ENCODE data around the gene SMIM28. TPM values are rescaled to one million over a fixed set of nuclear protein-coding genes. Genes with fewer than 3 reads are reported as not detected.
"Not testable (repeated sequence)": the region's sequence is repeated elsewhere in the genome, so short reads cannot be mapped to it uniquely, and the experiment has no call there.

SMIM28 gene
- total RNA-seq, 1 donor from 2014 or later: not detected

DNA sequence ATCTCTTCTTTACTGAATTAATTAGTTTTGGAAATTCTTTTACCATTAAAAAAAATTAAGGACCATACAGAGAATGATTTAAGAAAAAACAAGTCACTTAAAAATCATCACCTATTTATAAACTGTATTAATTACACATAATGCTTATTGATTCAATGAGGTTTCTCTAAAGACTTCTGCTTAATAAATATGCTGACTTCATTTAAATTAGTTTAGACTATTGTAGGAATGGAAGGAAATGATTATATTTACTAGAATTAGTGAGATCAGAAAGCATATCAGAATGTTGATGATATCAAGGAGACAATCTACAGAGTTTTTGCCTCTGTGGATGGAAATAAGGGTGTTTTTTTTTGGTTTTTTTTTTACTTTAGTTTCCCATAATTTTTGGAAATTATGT is 34.6 kb upstream of the SMIM28 start:
- no peaks in the 10 kb centered on the region for H3K36me3 ChIP-seq (ENCODE audit: control insufficient read depth in 3 of 3, insufficient read depth in 3 of 3, low read length in 3 of 3)
- H3K4me1 ChIP-seq (ENCODE audit: control insufficient read depth in 3 of 3, insufficient read depth in 3 of 3, low read length in 3 of 3): no peaks in the 10 kb centered on the region
- H3K27me3 ChIP-seq (ENCODE audit: control insufficient read depth in 3 of 3, insufficient read depth in 3 of 3, low read length in 3 of 3): no peaks in the 10 kb centered on the region
- no peak overlapping the region for H3K9ac ChIP-seq (ENCODE audit: low read depth in 1 of 3, low read length in 3 of 3)
- H3K27ac ChIP-seq (ENCODE audit: low read depth, low read length): no peak overlapping the region
- no peaks in the 10 kb centered on the region for H3K9me3 ChIP-seq (ENCODE audit: control insufficient read depth in 3 of 3, low read length in 3 of 3)
- H3K4me3 ChIP-seq (ENCODE audit: low read length in 3 of 3): no peak overlapping the region

DNA sequence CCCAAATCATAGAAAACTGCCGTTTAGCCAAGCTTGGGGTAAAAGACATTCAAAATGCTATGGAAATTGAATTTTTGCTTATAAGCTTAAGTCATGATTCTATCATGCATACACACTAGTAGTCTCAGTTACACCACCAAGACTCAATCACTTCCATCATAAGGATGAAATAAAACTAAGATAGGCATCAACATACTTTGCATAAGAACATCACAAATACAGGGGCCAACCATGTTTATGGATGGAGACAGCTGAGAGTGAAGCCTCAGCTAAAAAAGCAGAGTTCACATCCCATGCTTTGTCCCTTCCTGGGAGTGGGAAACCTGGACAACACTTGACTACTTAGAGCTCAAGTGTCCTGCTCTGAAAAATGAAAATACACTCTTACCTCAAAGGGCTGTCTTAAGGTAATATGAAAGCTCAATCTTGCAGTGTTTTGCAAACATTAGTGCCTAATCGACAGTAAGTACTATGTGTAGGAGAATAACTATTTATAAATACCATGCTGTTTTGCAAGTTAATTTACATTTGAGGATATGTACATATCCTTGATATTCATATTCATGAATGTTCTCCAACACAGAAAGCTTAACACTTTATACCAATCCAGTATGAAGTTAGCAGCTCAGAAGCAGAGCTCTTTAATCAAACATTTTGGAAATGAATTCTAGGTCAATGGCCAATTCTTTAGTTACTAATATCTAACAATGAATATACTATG is 32.0 kb upstream of the SMIM28 start:
- H3K4me3 ChIP-seq (ENCODE audit: low read length in 3 of 3): no peak overlapping the region
- H3K27me3 ChIP-seq (ENCODE audit: control insufficient read depth in 3 of 3, insufficient read depth in 3 of 3, low read length in 3 of 3): peaks cover 0 to 3% (median 0%) of the 10 kb centered on the region in 3 donors
- H3K9me3 ChIP-seq (ENCODE audit: control insufficient read depth in 3 of 3, low read length in 3 of 3): no peaks in the 10 kb centered on the region
- no peak overlapping the region for H3K27ac ChIP-seq (ENCODE audit: low read depth, low read length)
- H3K36me3 ChIP-seq (ENCODE audit: control insufficient read depth in 3 of 3, insufficient read depth in 3 of 3, low read length in 3 of 3): no peaks in the 10 kb centered on the region
- no peak overlapping the region for H3K9ac ChIP-seq (ENCODE audit: low read depth in 1 of 3, low read length in 3 of 3)
- no peaks in the 10 kb centered on the region for H3K4me1 ChIP-seq (ENCODE audit: control insufficient read depth in 3 of 3, insufficient read depth in 3 of 3, low read length in 3 of 3)

DNA sequence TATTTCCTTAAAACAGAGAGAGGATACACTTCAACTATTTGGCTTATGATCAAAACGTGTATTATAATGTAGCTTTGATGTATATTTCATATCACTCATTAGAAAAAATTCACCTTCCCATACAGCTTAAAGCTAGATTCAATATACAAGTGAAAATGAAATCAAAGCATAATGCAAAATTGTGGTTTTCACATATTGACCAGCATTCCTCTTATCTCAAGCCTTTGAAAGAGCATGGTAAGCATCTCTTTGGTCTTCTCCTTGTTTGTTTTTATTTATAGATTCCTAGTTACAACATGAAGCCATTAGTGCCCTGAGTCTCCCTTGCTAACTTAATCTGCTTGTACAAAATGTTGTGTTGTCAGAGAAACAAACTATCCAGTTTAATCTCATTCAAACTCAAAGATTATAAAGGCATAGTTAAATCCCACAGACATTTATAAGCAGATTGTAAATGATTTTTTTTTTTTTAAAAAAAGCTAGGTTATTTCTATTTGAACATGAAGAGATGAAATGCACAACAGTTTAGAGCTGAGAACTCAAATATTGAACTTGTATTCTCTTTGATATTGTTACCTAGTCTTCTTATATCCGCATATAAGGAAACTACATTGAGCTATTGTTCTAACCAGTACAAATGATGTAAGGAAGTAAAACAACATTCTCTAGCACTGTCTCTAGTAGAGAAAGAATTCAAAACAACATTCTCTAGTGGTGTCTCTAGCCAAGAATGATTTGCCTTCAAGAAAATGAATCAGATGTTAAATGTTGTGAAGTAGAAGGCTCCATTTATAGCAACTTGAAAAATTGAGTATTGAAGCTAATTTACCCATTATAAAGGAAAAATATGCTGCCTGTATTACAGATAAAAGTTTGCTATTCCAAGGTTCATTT is 31.2 kb upstream of the SMIM28 start:
- Histone ChIP-seq H3K36me3 (ENCODE audit: control insufficient read depth in 3 of 3, insufficient read depth in 3 of 3, low read length in 3 of 3) (no peaks in the 10 kb centered on the region), H3K9ac (ENCODE audit: low read depth in 1 of 3, low read length in 3 of 3) (no peak overlapping the region), H3K4me3 (ENCODE audit: low read length in 3 of 3) (no peak overlapping the region), H3K27me3 (ENCODE audit: control insufficient read depth in 3 of 3, insufficient read depth in 3 of 3, low read length in 3 of 3) (peaks cover 0 to 3% (median 0%) of the 10 kb centered on the region in 3 donors), H3K4me1 (ENCODE audit: control insufficient read depth in 3 of 3, insufficient read depth in 3 of 3, low read length in 3 of 3) (no peaks in the 10 kb centered on the region), H3K27ac (ENCODE audit: low read depth, low read length) (no peak overlapping the region), H3K9me3 (ENCODE audit: control insufficient read depth in 3 of 3, low read length in 3 of 3) (no peaks in the 10 kb centered on the region)

DNA sequence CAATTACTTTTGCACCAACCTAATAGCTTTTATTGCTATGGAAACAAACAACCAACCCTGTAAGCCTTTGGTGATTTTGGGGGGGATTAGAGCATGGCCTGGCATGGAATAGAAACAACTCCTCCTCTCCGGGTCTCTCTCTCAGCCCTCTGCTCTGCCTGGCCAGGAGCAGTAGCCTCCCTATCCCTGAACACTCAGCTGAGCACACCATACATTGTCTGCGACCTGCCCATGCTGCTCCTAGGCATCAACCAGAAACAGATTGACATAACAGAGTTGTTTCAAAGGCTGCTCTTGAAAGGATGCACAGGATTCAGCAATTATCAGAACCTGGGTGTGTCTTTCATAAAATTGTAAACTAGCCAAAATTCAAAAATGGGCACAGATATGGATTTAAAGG is 29.8 kb upstream of the SMIM28 start:
- no peaks in the 10 kb centered on the region for H3K4me1 ChIP-seq (ENCODE audit: control insufficient read depth in 3 of 3, insufficient read depth in 3 of 3, low read length in 3 of 3)
- H3K9ac ChIP-seq (ENCODE audit: low read depth in 1 of 3, low read length in 3 of 3): no peak overlapping the region
- no peaks in the 10 kb centered on the region for H3K36me3 ChIP-seq (ENCODE audit: control insufficient read depth in 3 of 3, insufficient read depth in 3 of 3, low read length in 3 of 3)
- no peak overlapping the region for H3K4me3 ChIP-seq (ENCODE audit: low read length in 3 of 3)
- H3K9me3 ChIP-seq (ENCODE audit: control insufficient read depth in 3 of 3, low read length in 3 of 3): no peaks in the 10 kb centered on the region
- peaks cover 0 to 3% (median 0%) of the 10 kb centered on the region in 3 donors for H3K27me3 ChIP-seq (ENCODE audit: control insufficient read depth in 3 of 3, insufficient read depth in 3 of 3, low read length in 3 of 3)
- no peak overlapping the region for H3K27ac ChIP-seq (ENCODE audit: low read depth, low read length)

DNA sequence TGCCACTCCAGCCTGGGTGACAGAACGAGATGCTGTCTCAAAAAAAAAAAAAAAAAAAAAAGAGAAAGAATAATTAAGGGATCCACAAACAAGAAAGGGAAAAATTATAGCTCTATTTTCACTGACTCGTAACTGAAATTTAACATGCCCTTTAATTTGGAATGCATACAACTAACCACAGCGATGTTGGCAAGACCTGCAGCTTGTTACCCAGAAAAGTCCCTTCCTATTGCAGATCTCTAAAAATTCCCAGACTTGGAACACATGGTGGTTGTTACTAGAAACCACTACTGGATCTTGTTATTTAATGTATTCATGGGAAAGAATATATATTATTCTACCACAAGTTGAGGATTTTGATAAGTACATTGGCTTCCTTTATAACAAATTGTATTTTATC is 27.8 kb upstream of the SMIM28 start:
- H3K9ac ChIP-seq (ENCODE audit: low read depth in 1 of 3, low read length in 3 of 3): no peak overlapping the region
- H3K27ac ChIP-seq (ENCODE audit: low read depth, low read length): no peak overlapping the region
- no peaks in the 10 kb centered on the region for H3K36me3 ChIP-seq (ENCODE audit: control insufficient read depth in 3 of 3, insufficient read depth in 3 of 3, low read length in 3 of 3)
- no peaks in the 10 kb centered on the region for H3K9me3 ChIP-seq (ENCODE audit: control insufficient read depth in 3 of 3, low read length in 3 of 3)
- no peak overlapping the region for H3K4me3 ChIP-seq (ENCODE audit: low read length in 3 of 3)
- H3K27me3 ChIP-seq (ENCODE audit: control insufficient read depth in 3 of 3, insufficient read depth in 3 of 3, low read length in 3 of 3): peaks cover 0 to 3% (median 0%) of the 10 kb centered on the region in 3 donors
- H3K4me1 ChIP-seq (ENCODE audit: control insufficient read depth in 3 of 3, insufficient read depth in 3 of 3, low read length in 3 of 3): no peaks in the 10 kb centered on the region

DNA sequence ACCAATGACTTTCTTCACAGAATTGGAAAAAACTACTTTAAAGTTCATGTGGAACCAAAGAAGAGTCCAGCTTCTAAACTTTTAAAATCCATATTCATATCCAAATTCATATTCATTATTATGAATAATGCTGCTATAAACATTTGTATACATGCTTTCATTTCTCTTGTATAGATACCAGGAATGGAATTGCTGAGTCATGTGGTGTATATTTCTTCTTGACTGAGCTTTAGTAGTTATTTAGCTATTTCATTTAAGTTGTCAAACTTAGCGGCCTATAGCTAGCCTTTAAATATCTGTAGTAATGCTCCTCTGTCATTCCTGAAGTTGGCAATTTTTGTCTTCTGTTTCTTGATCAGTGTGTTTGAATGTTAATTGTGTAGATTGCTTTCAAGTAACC is 19.8 kb upstream of the SMIM28 start:
- Histone ChIP-seq H3K27me3 (ENCODE audit: control insufficient read depth in 3 of 3, insufficient read depth in 3 of 3, low read length in 3 of 3) (no peaks in the 10 kb centered on the region), H3K27ac (ENCODE audit: low read depth, low read length) (no peak overlapping the region), H3K9ac (ENCODE audit: low read depth in 1 of 3, low read length in 3 of 3) (no peak overlapping the region), H3K4me3 (ENCODE audit: low read length in 3 of 3) (no peak overlapping the region), H3K4me1 (ENCODE audit: control insufficient read depth in 3 of 3, insufficient read depth in 3 of 3, low read length in 3 of 3) (no peaks in the 10 kb centered on the region), H3K9me3 (ENCODE audit: control insufficient read depth in 3 of 3, low read length in 3 of 3) (no peaks in the 10 kb centered on the region), H3K36me3 (ENCODE audit: control insufficient read depth in 3 of 3, insufficient read depth in 3 of 3, low read length in 3 of 3) (no peaks in the 10 kb centered on the region)

DNA sequence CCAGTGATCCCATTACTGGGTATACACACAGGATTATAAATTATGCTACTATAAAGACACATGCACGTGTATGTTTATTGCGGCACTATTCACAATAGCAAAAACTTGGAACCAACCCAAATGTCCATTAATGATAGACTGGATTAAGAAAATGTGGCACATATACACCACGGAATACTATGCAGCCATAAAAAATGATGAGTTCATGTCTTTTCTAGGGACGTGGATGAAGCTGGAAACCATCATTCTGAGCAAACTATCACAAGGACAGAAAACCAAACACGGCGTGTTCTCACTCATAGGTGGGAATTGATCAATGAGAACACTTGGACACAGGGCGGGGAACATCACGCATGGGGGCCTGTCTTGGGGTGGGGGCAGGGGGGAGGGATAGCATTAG is 9.0 kb upstream of the SMIM28 start:
- not testable (repeated sequence) for H3K4me3 ChIP-seq (ENCODE audit: low read length in 3 of 3); H3K36me3 ChIP-seq (ENCODE audit: control insufficient read depth in 3 of 3, insufficient read depth in 3 of 3, low read length in 3 of 3); H3K4me1 ChIP-seq (ENCODE audit: control insufficient read depth in 3 of 3, insufficient read depth in 3 of 3, low read length in 3 of 3); H3K9ac ChIP-seq (ENCODE audit: low read depth in 1 of 3, low read length in 3 of 3); H3K27me3 ChIP-seq (ENCODE audit: control insufficient read depth in 3 of 3, insufficient read depth in 3 of 3, low read length in 3 of 3); H3K9me3 ChIP-seq (ENCODE audit: control insufficient read depth in 3 of 3, low read length in 3 of 3); H3K27ac ChIP-seq (ENCODE audit: low read depth, low read length)

DNA sequence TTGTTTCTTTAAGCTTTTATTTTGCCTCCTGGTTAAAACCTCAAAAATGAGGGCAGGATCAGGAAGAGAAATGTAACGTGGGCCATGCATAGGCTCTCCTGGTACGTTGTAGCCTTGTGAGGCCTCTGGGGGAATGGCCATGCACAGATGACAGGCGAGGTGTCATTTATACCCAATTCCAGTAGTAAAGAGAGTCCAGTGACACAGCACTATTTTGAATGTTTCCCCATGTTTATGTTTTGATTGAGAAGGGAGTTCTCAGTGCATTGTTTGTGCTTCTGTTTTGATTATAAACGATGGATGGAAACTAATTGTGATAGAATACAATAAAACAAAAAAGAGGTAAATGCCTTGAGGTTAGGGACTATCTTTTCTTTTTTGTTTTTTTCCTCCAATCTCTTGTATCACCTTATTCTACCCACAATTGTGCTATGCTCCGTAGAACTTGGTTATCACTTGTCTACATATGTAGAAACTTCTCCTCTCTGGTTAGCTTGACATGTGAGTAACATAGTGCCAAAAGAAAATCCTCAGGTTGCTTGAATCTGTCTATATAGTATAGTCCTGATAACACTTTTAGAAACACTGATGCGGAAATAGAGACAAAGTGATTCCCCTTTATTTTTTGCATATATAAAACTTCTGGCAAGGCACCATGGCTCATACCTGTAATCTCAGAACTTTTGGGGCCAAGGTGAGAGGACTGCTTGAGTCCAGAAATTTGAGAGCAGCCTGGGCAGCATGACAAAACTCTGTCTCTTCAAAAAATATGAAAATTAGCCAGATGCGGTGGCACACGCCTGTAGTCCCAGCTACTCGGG is 6.9 kb upstream of the SMIM28 start:
- H3K4me1 ChIP-seq (ENCODE audit: control insufficient read depth in 3 of 3, insufficient read depth in 3 of 3, low read length in 3 of 3): no peaks in the 10 kb centered on the region
- no peak overlapping the region for H3K9ac ChIP-seq (ENCODE audit: low read depth in 1 of 3, low read length in 3 of 3)
- no peak overlapping the region for H3K27ac ChIP-seq (ENCODE audit: low read depth, low read length)
- no peak overlapping the region for H3K4me3 ChIP-seq (ENCODE audit: low read length in 3 of 3)
- H3K27me3 ChIP-seq (ENCODE audit: control insufficient read depth in 3 of 3, insufficient read depth in 3 of 3, low read length in 3 of 3): no peaks in the 10 kb centered on the region
- no peaks in the 10 kb centered on the region for H3K36me3 ChIP-seq (ENCODE audit: control insufficient read depth in 3 of 3, insufficient read depth in 3 of 3, low read length in 3 of 3)
- H3K9me3 ChIP-seq (ENCODE audit: control insufficient read depth in 3 of 3, low read length in 3 of 3): no peaks in the 10 kb centered on the region

DNA sequence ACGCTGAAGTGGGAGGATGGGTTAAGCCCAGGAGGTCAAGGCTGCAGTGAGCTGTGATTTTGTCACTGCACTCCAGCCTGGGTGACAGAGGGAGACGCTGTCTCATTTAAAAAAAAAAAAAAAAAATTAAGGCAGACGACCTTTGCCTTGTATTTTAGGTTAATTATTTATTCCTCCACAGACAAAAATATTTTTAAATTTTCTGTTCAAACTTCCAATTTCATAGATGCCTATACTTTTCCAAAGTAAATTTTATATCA is 6.3 kb upstream of the SMIM28 start:
- H3K27me3 ChIP-seq (ENCODE audit: control insufficient read depth in 3 of 3, insufficient read depth in 3 of 3, low read length in 3 of 3): no peaks in the 10 kb centered on the region
- H3K4me1 ChIP-seq (ENCODE audit: control insufficient read depth in 3 of 3, insufficient read depth in 3 of 3, low read length in 3 of 3): no peaks in the 10 kb centered on the region
- no peak overlapping the region for H3K27ac ChIP-seq (ENCODE audit: low read depth, low read length)
- no peak overlapping the region for H3K4me3 ChIP-seq (ENCODE audit: low read length in 3 of 3)
- H3K9me3 ChIP-seq (ENCODE audit: control insufficient read depth in 3 of 3, low read length in 3 of 3): no peaks in the 10 kb centered on the region
- H3K36me3 ChIP-seq (ENCODE audit: control insufficient read depth in 3 of 3, insufficient read depth in 3 of 3, low read length in 3 of 3): no peaks in the 10 kb centered on the region
- H3K9ac ChIP-seq (ENCODE audit: low read depth in 1 of 3, low read length in 3 of 3): no peak overlapping the region

DNA sequence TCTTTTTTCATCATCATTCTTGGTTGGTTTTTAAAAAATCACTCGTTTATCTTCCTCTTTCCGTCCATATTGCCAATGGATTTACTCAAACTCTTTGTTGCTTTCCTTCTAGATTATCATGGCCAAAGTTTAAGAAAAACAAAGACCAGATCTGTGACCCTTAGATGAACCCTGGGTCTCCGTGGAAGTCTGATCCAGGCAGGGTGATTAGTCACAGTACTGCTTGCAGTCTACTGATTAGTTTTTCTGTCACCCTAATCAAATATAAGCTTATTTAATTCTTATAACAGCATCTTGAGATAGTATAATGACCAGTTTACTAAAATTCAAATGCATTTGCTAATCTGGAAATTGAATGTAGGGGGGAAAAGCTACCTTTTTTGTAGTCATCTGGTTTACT is 6.0 kb upstream of the SMIM28 start:
- H3K36me3 ChIP-seq (ENCODE audit: control insufficient read depth in 3 of 3, insufficient read depth in 3 of 3, low read length in 3 of 3): no peaks in the 10 kb centered on the region
- no peaks in the 10 kb centered on the region for H3K27me3 ChIP-seq (ENCODE audit: control insufficient read depth in 3 of 3, insufficient read depth in 3 of 3, low read length in 3 of 3)

More for the DNA sequence above, 6.0 kb upstream of the SMIM28 start:
- no peaks in the 10 kb centered on the region for H3K9me3 ChIP-seq (ENCODE audit: control insufficient read depth in 3 of 3, low read length in 3 of 3)
- no peak overlapping the region for H3K9ac ChIP-seq (ENCODE audit: low read depth in 1 of 3, low read length in 3 of 3)
- no peak overlapping the region for H3K27ac ChIP-seq (ENCODE audit: low read depth, low read length)
- no peak overlapping the region for H3K4me3 ChIP-seq (ENCODE audit: low read length in 3 of 3)
- H3K4me1 ChIP-seq (ENCODE audit: control insufficient read depth in 3 of 3, insufficient read depth in 3 of 3, low read length in 3 of 3): no peaks in the 10 kb centered on the region

All from skeletal muscle tissue (tissue), 4 donors.